Endothelial cell of umbilical vein (primary cell): Measurements from ENCODE around the gene MYZAP. TPM values are rescaled to one million over a fixed set of nuclear protein-coding genes. Genes with fewer than 3 reads are reported as not detected.

Experiments used
- BruUV-seq: library from RNA; stranded (reverse); fragments of 400-500 nt; replicated peaks from 2 replicates; lab custom pipeline; 2021; lab: Mats Ljungman, UMichigan
- CTCF ChIA-PET: fragments of 300-600, 350-600 bp; sonication (Branson Sonifier 250); formaldehyde crosslinking; loops from one replicate; lab custom pipeline; 2021; ENCODE audit warnings: antibody characterized with exemption, inconsistent platforms; lab: Charles Lee
- POLR2A ChIA-PET: fragments of 300-600, 350-600 bp; sonication (Branson Sonifier 250); formaldehyde crosslinking; loops from one replicate; lab custom pipeline; 2021; ENCODE audit warnings: antibody characterized with exemption, inconsistent platforms; lab: Charles Lee
- DNase-seq: peaks from one replicate; pipeline ENCODE4 v3.0.0-alpha.2; 2011; ENCODE audit warnings: low read depth, low spot score
- FAIRE-seq: peaks from 2 replicates; lab custom pipeline; 2011; peaks lifted over from hg19 to GRCh38; lab: Jason Lieb, UNC
- H2AFZ ChIP-seq: 2 replicates; pipeline ENCODE4 v1.6.0; 2012; ENCODE audit warnings: low read depth, low read length, control low read depth, inconsistent platforms
- H3K27ac ChIP-seq: 2 replicates; pipeline ENCODE4 v1.5.1; 2011; ENCODE audit warnings: low read depth, mild to moderate bottlenecking, control low read depth, low read length, moderate library complexity; ENCODE audit not compliant: insufficient read depth
- H3K27me3 ChIP-seq, 2 experiments: 2 replicates each; pipeline versions ENCODE4 v1.6.0 to v1.6.1; 2011; ENCODE audit warnings: low read length in 2 of 2, mixed read lengths in 1 of 2; ENCODE audit not compliant: control insufficient read depth in 2 of 2, insufficient read depth in 2 of 2
- H3K36me3 ChIP-seq, 2 experiments: 2 replicates in 1 of 2; 3 replicates in 1 of 2; pipeline ENCODE4 v1.5.1; 2011; ENCODE audit warnings: low read length in 2 of 2, mild to moderate bottlenecking in 1 of 2, moderate library complexity in 1 of 2; ENCODE audit not compliant: control insufficient read depth in 2 of 2, insufficient read depth in 2 of 2; ENCODE audit errors: extremely low read depth in 1 of 2
- H3K4me1 ChIP-seq: 3 replicates; pipeline ENCODE4 v1.5.1; 2011; ENCODE audit warnings: mild to moderate bottlenecking, low read length; ENCODE audit not compliant: control insufficient read depth, insufficient read depth; ENCODE audit errors: extremely low read depth
- H3K4me2 ChIP-seq: 2 replicates; pipeline ENCODE4 v1.6.1; 2011; ENCODE audit warnings: low read length, control low read depth, mixed read lengths; ENCODE audit not compliant: insufficient read depth
- H3K4me3 ChIP-seq, 3 experiments: fragments of 200-600 bp in 1 of 3; sonication (generic), shearing (Covaris generic) in 1 of 3; replicated peaks in 1 of 3; 2 replicates each; pipeline ENCODE4 v1.5.1; 2011 to 2016; ENCODE audit warnings: control low read depth in 3 of 3, low read length in 3 of 3, mild to moderate bottlenecking in 2 of 3, inconsistent platforms in 1 of 3, low read depth in 1 of 3, moderate library complexity in 1 of 3; ENCODE audit not compliant: insufficient read depth in 1 of 3
- H3K79me2 ChIP-seq: 2 replicates; pipeline ENCODE4 v1.6.0; 2012; ENCODE audit warnings: low read length, inconsistent platforms; ENCODE audit not compliant: control insufficient read depth, insufficient read depth
- H3K9ac ChIP-seq: replicated peaks from 2 replicates; pipeline ENCODE3; 2011; ENCODE audit warnings: low read length, control low read depth; ENCODE audit not compliant: insufficient read depth; ENCODE audit errors: extremely low read depth
- H3K9me1 ChIP-seq: replicated peaks from 3 replicates; pipeline ENCODE4 v1.6.0; 2011; ENCODE audit warnings: mild to moderate bottlenecking, low read length; ENCODE audit not compliant: control insufficient read depth, insufficient read depth; ENCODE audit errors: extremely low read depth
- H3K9me3 ChIP-seq: replicated peaks from 2 replicates; pipeline ENCODE4 v1.5.1; 2012; ENCODE audit warnings: low read length, inconsistent platforms; ENCODE audit not compliant: control insufficient read depth, insufficient read depth
- H4K20me1 ChIP-seq: replicated peaks from 2 replicates; pipeline ENCODE3; 2011; ENCODE audit warnings: mild to moderate bottlenecking, low read length; ENCODE audit not compliant: control insufficient read depth, insufficient read depth; ENCODE audit errors: extremely low read depth
- CTCF ChIP-seq, 2 donors: IDR thresholded peaks; 1 replicate in 1 of 2; 2 replicates in 1 of 2; pipeline ENCODE4 v1.5.1; 2011; ENCODE audit warnings: low read length in 2 of 2, mild to moderate bottlenecking in 2 of 2, moderate library complexity in 2 of 2, control low read depth in 1 of 2, inconsistent platforms in 1 of 2, low read depth in 1 of 2; ENCODE audit not compliant: insufficient read depth in 1 of 2; ENCODE audit errors: extremely low read depth in 1 of 2
- EZH2 ChIP-seq: IDR thresholded peaks from 2 replicates; pipeline ENCODE4 v1.6.1; 2012; ENCODE audit warnings: borderline replicate concordance, low read depth, mild to moderate bottlenecking, moderate library complexity, low read length, inconsistent platforms; ENCODE audit not compliant: severe bottlenecking
- FOS ChIP-seq: IDR thresholded peaks from 2 replicates; pipeline ENCODE4 v1.6.1; 2011; ENCODE audit warnings: mild to moderate bottlenecking, low read length, moderate library complexity, borderline replicate concordance; ENCODE audit not compliant: insufficient read depth
- GATA2 ChIP-seq: IDR thresholded peaks from 2 replicates; pipeline ENCODE4 v1.7.0; 2011; ENCODE audit warnings: low read depth, mild to moderate bottlenecking, moderate library complexity, mixed read lengths, low read length; ENCODE audit not compliant: insufficient read length, insufficient read depth
- JUN ChIP-seq: IDR thresholded peaks from 2 replicates; pipeline ENCODE4 v1.6.1; 2011; ENCODE audit warnings: borderline replicate concordance, low read depth; ENCODE audit not compliant: insufficient read length, insufficient read depth
- MYC ChIP-seq: IDR thresholded peaks from one replicate; pipeline ENCODE4 v1.6.1; 2011; ENCODE audit warnings: mild to moderate bottlenecking, low read depth, low read length
- POLR2A ChIP-seq: IDR thresholded peaks from 2 replicates; pipeline ENCODE4 v1.6.1; 2012; ENCODE audit warnings: low read depth, mild to moderate bottlenecking, control low read depth, low read length
- POLR2AphosphoS5 ChIP-seq: IDR thresholded peaks from 2 replicates; pipeline ENCODE4 v1.6.1; 2012; ENCODE audit warnings: low read depth, mild to moderate bottlenecking, control low read depth, low read length, moderate library complexity; ENCODE audit not compliant: insufficient read depth
- dilution Hi-C: fragments of 300-500 bp; cut with MboI; formaldehyde crosslinking; loops from one replicate; pipeline ENCODE4 v1.15.0; 2019; ENCODE audit warnings: low sequenced_read_pairs; ENCODE audit not compliant: extremely low pct_ligation_motif_present
- intact Hi-C: fragments of 100-400 bp; cut with micrococcal nuclease; formaldehyde crosslinking; loops from one replicate; pipeline ENCODE4 v1.10.0; 2022
- polyA plus RNA-seq, 4 experiments: library from polyadenylated mRNA; depleted of rRNA in 3 of 4; stranded (reverse) in 3 of 4; unstranded in 1 of 4; fragments of >200 nt; gene quantifications; 2 replicates each; pipeline versions ENCODE4 v1.2.1 to v1.2.3, GENCODE V29; 2011 to 2012; ENCODE audit warnings: missing spikeins in 1 of 4
- total RNA-seq: library from RNA; stranded (reverse); gene quantifications from 2 replicates; pipeline ENCODE4 v1.2.3, GENCODE V29; 2021
- TF ChIP-seq, protein P1 (sequence below): IDR thresholded peaks from 2 replicates; pipeline ENCODE4 v1.6.1; 2011; ENCODE audit not compliant: insufficient read depth, insufficient read length

MYZAP gene
- total and polyA plus RNA-seq, 2 donors (not counting 3 experiments of a cell fraction or from before 2014, with no cell fraction given): 6.3 to 8.1 TPM

- no peak overlapping the region for H3K9ac ChIP-seq
- H3K4me1 ChIP-seq: peaks cover 21% of the 10 kb centered on the region
- BruUV-seq: no TSS peak
- intact Hi-C loops (no loop called here), dilution Hi-C loops (no loop called here)
- H3K9me1 ChIP-seq: no peaks in the 10 kb centered on the region
- no peaks in the 10 kb centered on the region for H3K27me3 ChIP-seq
- H2AFZ ChIP-seq: no peak overlapping the region
- H3K27ac ChIP-seq: no peak overlapping the region
- TF ChIP-seq MYC (no peak), POLR2AphosphoS5 (no peak), CTCF (IDR thresholded peaks at IDR 0.05; ENCODE audit: extremely low read depth in 1 of 2, insufficient read depth in 1 of 2, low read depth in 1 of 2, low read length in 2 of 2) (no peak), POLR2A (no peak), JUN (no peak), EZH2 (no peak), GATA2 (no peak), FOS (no peak)
- TF ChIP-seq, protein P1, sequence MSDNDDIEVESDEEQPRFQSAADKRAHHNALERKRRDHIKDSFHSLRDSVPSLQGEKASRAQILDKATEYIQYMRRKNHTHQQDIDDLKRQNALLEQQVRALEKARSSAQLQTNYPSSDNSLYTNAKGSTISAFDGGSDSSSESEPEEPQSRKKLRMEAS: no peak
- no peak for FAIRE-seq
- POLR2A ChIA-PET: no interaction called here
- no peaks in the 10 kb centered on the region for H3K79me2 ChIP-seq
- H3K4me2 ChIP-seq: no peak overlapping the region
- H3K9me3 ChIP-seq: no peaks in the 10 kb centered on the region
- no peaks in the 10 kb centered on the region for H4K20me1 ChIP-seq
- no peak for DNase-seq
- CTCF ChIA-PET: no interaction called here
- no peak overlapping the region for H3K4me3 ChIP-seq
- no peaks in the 10 kb centered on the region for H3K36me3 ChIP-seq
Observed at GRCh38 chr15:57580866-57581265, 10.8 kb upstream of the MYZAP start.
